Superior temporal gyrus (tissue), 1 donor: ENCODE data around the gene CTCF.

ENCODE experiments used
- DNase-seq: peaks from one replicate; pipeline ENCODE4 v3.0.0-alpha.2; 2016; ENCODE audit errors: extremely low spot score

The CTCF gene

DNA sequence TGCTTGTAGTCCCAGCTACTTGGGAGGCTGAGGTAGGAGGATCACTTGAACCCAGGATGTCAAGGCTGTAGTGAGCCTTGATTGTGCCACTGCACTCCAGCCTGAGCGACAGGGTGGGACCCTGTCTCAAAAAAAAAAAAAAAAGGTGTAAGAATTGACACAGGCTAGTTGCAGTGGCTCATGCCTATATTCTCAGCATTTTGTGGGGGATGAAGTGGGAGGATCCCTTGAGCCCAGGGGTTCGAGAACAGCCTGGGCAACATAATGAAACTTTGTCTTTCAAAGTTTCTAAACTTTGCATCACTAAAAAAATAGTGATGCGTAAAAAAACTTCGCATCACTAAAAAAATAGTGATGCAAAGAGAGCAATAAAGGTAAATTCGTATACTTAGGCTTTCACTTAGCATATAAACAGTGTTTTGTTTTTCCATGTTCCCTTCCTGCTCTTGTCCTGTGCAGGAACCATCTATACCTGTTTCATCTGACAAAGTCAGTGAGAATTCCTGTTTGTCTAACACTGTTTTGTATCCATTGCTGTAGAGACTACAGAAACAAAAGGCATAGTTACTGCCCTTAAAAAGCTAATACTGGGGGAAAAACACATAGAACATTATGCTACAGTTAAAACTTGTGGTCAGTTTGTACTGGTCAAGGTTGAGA, 32.1 kb downstream of the CTCF start:
- no peak for DNase-seq

DNA sequence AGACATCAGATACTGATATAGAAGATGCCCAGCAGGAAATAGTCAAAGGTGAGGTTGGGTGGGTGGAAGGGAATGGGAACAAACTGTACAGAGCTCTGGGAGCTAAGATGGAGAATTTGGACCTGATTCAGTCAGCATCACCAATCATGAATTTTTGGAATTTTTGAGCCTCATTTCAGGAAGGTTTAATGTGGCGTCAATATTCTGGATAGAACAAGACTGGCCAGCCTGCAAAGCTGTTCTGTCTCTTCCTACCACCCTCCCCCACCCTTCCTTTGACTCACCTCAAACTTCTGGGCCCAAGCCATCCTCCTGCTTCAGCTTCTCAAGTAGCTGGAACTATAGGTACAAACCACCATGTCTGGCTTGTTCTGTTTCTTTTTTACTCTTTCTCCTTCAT, 32.6 kb downstream of the CTCF start:
- DNase-seq, result no peak

DNA sequence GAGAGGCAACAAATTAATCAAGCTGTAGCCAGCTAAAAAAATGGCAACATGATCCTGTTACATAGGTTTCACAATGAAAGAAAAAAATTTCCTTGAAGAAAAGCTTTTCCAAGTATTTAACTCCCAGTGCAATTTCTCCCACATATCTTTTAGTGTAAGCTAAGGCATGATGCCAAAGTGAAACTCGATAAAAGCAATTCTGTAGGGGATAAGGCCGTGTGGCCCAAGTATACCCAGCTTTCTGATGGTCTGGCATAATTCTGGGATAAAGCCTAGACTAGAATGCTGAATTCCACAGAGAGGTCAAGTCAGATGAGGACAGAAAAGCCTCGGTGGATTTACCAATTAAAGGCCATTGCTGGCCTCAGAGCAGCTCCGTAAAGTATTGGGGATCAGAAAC, 36.2 kb downstream of the CTCF start:
- no peak for DNase-seq

DNA sequence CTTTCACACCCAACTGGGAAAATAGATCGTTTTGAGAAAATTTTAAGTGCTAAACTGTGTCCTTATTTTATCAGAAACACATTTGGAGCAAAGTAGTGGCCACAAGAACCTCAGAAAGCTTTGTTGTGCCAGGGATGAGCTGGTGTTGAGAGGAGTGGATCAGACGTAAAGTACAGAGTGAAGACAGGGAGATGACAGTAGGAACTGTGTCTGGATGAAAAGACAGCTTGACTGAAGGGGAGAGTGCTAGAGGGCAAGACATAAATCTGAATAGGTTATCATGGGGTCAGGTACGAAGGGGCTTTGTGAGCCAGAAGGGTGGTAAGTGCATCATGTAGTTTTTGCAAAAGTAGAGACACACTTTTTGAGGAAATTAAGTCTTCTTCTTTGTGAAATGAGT, 43.3 kb downstream of the CTCF start:
- DNase-seq, result no peak

DNA sequence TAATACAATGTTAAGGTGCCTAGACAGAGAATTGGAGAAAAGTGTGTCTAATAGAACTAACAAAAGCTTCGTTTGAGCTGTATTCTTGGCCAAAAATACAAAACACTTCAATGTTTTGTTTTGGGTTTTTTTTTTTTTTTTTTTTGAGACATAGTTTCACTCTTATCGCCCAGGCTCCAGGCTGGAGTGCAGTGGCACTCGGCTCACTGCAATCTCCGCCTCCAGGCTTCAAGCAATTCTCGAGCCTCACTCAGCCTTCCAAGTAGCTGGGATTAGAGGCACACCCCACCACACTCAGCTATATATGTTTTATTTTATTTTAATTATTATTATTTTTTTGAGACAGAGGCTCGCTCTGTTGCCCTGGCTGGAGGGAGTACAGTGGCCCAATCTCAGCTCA, 44.3 kb downstream of the CTCF start:
- no peak for DNase-seq

DNA sequence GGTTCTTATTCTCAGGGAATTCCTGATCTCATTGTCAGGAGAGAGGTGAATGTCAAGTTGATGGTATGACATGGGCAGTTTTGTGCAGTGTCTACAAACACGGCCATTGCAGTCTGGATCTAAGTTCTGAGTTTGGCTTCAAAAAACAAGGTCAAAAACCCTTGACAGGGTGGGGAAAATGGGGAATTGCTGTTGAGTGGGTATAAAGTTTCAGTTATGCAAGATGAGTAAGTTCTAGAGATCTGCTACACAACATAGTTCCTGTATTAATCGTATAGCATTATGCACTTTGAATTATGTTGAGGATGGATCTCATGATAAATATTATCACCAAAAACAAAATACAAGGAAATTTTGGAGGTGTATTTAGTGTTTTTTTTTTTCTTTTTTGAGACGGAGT, 46.0 kb downstream of the CTCF start:
- DNase-seq, result no peak

DNA sequence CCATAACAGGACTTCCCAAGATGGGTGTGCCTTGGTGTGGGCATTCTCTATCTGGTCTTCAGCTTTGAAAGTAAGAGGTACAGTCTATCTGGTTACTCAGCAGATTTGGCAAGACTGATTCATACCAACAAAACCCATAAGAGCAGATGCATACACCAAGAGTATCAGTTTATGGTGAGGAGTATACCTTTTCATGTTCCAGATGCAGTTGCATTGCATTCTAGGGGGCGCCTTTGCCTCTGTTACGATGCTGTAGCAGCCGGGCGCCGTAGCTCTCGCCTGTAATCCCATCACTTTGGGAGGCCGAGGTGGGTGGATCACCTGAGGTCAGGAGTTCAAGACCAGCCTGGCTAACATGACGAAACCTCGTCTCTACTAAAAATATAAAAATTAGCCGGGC, 51.5 kb downstream of the CTCF start:
- DNase-seq, result no peak

DNA sequence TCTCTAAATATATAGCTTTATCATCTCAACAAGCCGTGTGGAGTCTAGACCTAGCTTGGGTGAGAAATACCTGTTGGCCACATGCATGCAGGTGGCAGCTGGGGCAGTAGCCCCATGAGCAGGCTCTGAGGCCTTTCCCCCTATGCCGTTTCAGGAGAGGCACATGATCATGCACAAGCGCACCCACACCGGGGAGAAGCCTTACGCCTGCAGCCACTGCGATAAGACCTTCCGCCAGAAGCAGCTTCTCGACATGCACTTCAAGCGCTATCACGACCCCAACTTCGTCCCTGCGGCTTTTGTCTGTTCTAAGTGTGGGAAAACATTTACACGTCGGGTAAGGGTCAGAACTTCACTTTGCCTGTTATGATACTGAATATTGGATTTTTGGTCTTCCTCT, 65.9 kb downstream of the CTCF start:
- DNase-seq, result no peak

DNA sequence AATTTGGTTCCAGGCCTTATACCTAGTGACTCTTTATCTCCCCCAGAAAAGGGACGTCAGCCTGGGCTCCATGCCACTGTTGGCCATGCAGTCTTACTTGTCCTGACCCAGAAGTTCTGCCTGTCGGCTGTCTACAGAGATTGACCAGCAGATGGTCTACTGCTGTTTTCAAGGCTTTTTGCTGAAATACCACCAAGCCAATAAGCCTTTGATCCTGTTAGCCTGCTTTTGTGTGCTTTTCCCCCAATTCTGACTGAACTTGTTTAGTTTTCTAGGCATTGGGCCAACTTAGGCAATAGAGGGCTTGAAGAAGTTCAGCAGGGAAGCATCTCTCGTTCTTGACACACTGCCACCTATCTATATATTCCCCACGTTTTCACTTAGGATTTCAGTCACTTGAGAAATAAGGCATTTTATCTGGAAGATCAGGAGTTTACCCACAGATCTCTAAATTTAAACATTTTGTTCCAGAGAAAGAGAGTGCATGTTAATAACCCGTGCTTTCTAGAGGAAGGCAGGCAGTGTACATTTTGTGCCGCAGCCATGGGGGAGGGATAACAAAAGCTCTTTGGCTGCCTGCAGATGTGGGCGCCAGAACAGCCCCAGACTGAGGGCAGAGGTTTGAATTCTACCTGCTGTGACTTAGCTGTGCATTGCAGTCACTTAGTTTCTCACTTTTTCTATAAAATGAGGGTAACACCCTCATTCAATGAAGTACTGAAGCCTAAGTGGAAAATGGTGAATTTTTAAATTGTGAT, 70.3 kb downstream of the CTCF start:
- peak; percentile 73 for DNase-seq

DNA sequence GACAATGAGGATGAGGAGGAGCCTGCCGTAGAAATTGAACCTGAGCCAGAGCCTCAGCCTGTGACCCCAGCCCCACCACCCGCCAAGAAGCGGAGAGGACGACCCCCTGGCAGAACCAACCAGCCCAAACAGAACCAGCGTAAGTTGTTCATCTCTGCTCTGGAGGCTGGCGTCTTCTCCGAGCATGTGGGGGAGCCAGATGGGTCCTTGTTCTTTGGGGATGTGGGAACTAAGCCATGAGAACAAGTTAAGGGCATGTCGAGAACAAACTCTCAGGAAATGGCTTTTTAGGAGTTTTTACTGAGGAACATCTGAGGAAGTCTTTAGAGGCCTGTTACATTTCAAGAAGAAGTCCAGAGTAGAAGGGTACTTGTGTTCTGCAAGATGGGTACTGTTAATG, 74.4 kb downstream of the CTCF start:
- peak; percentile 37 for DNase-seq

DNA sequence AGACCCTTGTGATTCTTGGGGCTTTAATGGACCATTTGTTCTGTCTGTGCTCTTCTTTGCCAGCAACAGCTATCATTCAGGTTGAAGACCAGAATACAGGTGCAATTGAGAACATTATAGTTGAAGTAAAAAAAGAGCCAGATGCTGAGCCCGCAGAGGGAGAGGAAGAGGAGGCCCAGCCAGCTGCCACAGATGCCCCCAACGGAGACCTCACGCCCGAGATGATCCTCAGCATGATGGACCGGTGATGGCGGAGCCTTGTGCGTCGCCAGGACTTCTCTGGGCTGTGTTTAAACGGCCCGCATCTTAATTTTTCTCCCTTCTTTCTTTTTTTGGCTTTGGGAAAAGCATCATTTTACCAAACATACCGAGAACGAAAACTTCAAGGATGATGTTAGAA, 75.3 kb downstream of the CTCF start:
- DNase-seq, result no peak

DNA sequence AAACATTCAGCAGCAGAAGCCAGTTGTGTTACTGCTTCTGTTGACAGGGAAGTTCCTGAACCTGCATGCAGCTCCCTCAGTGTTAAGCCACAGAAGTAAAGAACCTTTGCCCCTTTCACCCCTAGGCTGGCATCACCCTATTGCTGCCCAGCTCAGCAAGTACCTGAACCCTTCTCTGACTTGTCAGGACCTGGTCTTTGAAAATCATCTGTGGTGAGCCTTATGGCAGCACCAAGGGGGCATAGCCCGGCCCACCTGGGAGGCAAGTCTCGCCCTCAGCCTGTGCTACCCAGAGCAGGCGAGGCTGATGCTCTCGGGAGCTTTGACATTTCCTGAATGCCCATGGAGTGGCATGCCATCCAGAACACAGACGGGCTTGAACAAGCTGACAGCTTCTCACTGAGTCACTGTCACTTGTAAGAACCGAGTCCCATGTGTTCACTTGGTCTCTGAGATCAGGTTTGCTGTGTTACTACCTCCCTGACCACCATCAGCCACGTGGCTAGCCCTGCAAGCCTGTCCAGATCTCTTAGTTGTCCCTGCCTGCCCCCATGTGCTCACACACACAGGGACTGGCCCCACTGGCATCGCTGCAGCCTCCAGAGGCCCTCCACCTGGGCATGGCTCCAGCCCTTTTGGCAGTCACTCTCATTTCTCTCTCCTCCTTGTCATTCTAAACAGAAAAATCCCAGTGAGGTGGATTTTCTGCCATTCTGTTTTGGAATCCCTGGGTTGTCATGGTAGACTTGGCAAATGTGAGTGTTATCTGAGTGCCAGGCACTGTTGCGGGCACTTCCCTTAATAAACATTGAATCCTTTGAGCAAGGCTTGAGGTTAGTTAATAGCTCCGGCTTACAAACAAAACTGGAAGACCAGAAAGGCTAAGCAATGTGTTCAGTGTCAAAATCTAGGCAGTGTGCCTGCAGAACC, 79.7 kb downstream of the CTCF start:
- DNase-seq, result peak; percentile 69

DNA sequence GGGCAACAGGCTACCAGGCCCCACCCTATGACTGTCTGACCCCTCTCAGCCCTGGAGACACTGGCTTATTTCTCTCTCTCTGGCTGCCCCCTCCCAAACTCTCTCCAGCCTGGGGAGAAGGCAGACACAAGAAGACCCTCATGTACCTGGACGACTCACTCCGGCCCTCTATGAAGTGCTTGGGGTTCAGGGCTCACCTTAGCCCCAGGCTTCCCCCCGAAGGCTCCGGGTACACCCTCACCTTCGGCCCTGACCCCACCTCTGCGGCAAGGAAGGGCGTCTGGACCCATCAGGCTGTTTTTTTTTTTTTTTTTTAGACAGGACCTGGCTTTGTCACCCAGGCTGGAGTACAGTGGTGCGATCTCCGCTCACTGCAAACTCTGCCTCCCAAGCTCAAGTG, 81.7 kb downstream of the CTCF start:
- no peak for DNase-seq

DNA sequence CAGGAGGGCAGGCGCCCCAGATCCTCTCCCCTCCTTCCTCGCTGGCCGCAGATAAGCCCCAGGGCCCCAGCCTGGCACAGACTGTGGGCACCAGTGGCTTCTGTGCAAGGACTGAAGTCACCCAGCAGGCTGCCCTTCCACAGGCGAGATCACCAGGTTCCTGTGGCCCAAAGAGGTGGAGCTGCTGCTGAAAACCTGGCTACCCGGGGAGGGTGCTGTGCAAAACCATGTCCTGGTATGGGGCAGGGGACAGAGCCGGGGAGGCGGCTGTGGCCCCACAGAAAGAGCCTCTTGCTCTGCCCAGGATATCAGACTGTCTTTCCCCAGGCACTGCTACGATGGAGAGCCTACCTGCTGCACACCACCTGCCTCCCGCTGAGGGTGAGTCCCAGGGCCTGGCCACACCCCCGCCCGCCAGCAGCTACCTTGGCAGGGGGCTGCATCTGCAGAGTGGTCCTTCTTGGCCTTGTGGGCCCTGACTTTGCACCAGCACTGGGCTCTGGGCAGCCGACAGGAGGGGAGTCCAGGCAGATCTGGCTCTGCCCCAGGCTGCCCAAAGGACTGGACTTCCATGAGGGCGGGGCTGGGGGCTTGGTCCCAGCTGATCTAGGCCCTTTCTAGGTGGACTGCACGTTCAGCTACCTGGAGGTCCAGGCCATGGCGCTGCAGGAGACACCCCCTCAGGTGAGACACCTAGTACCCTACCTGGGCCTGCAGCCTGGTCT, 83.2 kb downstream of the CTCF start:
- no peak for DNase-seq

DNA sequence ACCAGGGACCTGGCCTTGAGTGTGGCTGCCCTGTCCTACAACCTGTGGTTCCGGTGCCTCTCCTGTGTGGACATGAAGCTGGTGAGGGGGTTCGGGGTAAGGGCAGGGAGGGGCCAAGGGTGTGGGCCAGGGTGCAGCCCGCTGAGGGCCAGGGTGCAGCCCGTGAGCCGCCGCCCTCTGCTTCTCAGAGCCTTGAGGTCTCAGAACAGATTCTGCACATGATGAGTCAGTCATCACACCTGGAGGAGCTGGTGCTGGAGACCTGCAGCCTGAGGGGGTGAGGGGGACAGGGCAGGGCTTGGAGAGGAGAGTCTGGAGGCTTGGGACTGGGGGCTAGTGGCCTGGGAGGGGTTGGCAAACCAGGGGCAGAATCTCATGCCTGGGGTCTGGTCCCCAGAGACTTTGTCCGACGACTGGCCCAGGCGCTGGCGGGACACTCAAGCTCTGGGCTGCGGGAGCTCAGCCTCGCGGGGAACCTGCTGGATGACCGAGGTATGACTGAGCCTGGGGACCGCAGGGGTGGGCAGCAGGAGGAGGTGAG, 84.9 kb downstream of the CTCF start:
- DNase-seq, result no peak

DNA sequence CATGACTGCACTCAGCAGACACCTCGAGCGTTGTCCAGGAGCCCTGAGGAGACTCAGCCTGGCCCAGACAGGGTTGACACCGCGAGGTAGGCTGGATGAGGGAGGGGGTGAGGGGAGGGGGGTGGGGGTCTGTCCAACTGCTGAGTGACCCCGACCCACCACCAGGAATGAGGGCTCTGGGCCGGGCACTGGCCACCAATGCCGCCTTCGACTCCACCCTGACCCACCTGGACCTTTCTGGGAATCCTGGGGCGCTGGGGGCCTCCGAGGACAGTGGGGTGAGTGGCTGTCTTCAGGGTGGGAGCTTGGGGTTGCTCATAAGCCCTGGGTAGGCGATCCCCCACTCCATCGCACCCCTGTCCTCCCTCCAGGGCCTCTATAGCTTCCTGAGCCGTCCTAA, 85.4 kb downstream of the CTCF start:
- no peak for DNase-seq

DNA sequence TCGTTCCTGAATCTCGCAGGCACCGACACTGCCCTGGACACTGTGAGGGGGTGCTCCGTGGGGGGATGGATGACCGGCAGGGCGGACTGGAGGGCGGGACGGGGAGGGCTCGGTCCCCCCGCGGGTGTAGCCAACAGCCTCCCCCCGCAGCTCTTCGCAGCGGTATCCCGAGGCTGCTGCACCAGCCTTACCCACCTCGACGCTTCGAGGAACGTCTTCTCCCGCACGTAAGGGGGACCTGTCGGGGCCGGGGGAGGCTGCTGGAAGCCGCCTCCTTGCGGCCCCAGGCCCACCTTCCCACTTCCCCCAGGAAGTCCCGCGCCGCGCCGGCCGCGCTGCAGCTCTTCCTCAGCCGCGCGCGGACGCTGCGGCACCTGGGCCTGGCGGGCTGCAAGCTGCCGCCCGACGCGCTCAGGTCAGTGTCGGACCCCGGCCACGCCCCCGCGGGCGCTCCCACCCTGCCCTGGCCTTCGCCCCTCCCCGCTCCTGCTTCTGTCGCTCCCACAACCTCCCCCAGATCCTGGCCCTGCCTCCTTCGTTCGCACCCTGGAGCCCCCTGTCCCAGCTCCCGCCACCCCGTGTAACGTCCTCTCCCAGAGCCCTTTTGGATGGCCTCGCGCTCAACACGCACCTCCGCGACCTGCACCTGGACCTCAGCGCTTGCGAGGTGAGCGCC, 85.9 kb downstream of the CTCF start:
- no peak for DNase-seq

DNA sequence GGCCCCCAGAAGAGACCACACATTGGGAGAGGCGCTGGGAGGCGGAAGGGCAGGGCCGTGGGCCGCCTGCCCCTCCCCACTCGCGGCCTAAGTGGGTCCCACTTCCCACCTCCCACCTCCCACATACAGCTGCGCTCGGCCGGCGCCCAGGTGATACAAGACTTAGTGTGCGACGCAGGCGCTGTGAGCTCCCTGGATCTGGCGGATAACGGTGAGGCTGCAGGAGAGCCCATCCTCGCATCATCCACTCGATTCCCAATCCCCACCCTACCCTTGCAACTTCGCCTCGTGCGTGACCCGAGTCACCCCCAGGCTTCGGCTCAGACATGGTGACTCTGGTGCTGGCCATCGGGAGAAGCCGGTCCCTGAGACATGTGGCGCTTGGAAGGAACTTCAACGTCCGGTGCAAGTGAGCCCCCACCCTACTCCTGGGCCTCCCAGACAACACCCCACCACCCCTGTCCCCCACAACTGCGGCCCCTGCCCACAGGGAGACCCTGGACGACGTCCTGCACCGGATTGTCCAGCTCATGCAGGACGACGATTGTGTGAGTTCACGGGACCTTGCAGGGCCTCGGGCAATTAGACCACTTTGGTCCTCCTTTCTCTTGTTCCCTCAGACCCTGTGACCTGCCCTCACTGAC, 86.6 kb downstream of the CTCF start:
- no peak for DNase-seq

DNA sequence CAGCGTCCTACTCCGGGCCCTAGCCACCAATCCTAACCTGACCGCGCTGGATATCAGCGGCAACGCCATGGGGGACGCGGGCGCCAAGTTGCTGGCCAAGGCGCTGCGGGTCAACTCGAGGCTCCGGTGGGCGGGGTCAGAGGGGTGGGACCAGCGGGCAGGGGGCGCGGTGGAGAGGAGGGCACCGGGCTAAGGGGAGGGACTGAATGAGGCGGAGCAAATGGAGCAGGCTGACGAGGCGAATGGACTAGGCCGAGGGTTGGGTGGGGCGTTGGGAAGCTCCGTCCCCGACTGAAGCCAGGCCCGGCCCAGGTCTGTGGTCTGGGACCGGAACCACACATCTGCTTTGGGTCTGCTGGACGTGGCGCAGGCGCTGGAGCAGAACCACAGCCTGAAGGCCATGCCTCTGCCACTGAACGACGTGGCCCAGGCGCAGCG, 87.2 kb downstream of the CTCF start:
- DNase-seq, result no peak

DNA sequence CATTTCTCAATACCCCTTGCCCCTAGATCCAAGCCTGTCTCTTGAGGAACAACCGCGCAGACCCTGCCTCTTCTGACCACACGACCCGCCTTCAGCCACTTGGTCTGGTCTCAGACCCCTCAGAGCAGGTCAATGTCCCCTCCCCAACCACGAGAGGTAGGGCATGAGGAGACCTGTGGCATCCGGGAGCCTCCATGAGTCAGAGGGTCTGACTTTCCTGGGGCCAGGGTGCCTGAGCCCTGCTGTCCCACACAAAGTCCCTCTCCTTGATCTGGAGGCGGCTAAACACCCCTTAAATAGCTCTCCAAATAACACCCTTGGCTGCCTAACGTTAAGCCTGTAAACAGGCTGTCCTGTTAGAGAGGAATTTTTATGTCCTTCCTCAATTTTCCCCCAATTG, 87.7 kb downstream of the CTCF start:
- no peak for DNase-seq

DNA sequence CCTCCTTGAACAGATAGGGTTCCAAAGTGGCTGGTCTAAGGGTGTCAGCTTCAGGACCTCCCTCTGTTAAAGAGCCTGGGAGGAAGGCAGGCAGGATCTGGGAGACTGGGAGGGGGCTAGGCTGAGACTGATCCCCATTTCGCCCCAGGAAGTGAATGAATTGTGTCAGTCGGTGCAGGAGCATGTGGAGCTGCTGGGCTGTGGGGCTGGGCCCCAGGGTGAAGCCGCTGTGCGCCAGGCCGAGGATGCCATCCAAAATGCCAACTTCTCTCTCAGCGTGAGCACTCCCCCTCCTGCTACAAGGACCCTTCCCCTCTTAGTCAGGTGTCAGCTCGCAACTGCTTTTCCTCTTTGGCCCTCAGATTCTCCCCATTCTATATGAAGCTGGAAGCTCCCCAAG, 88.7 kb downstream of the CTCF start:
- DNase-seq, result no peak
